ENCODE data around the gene YEATS2.

DNA sequence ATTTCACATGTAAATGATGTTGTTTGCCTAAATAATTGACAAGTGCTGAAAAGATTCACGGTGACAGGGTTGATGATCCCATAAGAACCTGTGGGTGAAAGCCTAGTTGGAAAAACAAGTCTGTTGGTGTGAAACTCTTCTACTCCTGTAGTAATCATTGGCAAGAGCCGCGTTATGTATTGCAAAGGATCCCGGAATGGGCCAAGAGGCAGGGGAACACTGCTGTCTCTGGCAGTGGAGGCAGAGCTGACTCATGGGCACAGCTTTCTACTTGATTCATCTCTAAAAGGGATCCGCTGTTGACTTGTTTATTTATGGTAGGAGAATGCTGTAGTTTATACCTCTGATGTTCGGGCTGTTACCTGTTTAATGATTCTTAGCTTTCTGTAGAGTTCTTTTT is 64.7 kb downstream of the YEATS2 start:
- TF ChIP-seq POLR2A (IDR thresholded peaks at IDR 0.05; ENCODE audit: low read length) (no peak), GATA1 (IDR thresholded peaks at IDR 0.05; ENCODE audit: low read depth, low read length) (no peak)
